Esophagus squamous epithelium (tissue), 4 donors: Measurements from ENCODE around the gene ARHGEF17.

ENCODE experiments used
- CTCF ChIP-seq, 6 experiments: fragments of 450-650 bp in 4 of 6; fragments of 200-600 bp in 2 of 6; sonication (generic) in 2 of 6; IDR thresholded peaks; one replicate each; pipeline ENCODE4 v1.5.1; 2016 to 2019; ENCODE audit warnings: antibody characterized with exemption in 6 of 6, mild to moderate bottlenecking in 4 of 6, moderate library complexity in 4 of 6
- POLR2A ChIP-seq, 4 donors: fragments of 450-650 bp; IDR thresholded peaks; one replicate each; pipeline ENCODE4 v1.6.1; 2017; ENCODE audit warnings: antibody characterized with exemption in 4 of 4, mild to moderate bottlenecking in 4 of 4, moderate library complexity in 3 of 4

DNA sequence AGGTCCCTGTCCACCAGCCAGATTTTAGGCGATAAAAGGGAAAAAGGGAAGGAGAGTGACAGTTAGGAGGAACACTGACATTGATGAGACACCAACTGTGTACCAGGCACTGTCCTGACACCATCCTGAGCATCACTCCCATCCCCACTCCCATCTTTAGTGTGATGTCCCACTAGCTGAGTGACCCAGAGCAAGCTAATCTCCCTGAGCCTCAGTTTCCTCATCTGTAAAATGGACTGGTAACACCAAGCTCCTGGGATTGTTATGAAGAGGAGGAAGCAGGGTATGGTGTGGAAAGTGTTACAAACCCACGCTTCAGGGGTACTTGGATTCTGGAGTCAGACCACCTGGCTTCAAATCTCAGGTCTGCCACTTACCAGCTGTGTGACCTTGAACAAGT, 44.4 kb upstream of the ARHGEF17 start:
- no peak for TF ChIP-seq CTCF (IDR thresholded peaks at IDR 0.05)
- no peak for TF ChIP-seq POLR2A (IDR thresholded peaks at IDR 0.05)
